NCI-H345 (cell line): ENCODE results near the gene PARD3B.

Experiments used
- DNase-seq: peaks from one replicate; lab custom pipeline; 2025; lab: John Stamatoyannopoulos, UW

Gene PARD3B

GRCh38 chr2:204897561-204897960 lies 352.3 kb downstream of the PARD3B start:
- DNase-seq = no peak

- no peak for DNase-seq
These were observed 353.8 kb downstream of the PARD3B start for GRCh38 chr2:204898928-204899640.

GRCh38 chr2:204899983-204900382 lies 354.7 kb downstream of the PARD3B start:
- no peak for DNase-seq

- no peak for DNase-seq
These were observed 355.2 kb downstream of the PARD3B start for GRCh38 chr2:204900487-204900886.

GRCh38 chr2:204900910-204901309 lies 355.6 kb downstream of the PARD3B start:
- no peak for DNase-seq

- DNase-seq = no peak
These were observed 356.3 kb downstream of the PARD3B start for GRCh38 chr2:204901591-204901990.

- DNase-seq = no peak
These were observed 364.5 kb downstream of the PARD3B start for GRCh38 chr2:204909791-204910190.

- DNase-seq = no peak
These were observed 368.0 kb downstream of the PARD3B start for GRCh38 chr2:204913312-204913711.

GRCh38 chr2:204913854-204914464 lies 368.7 kb downstream of the PARD3B start:
- no peak for DNase-seq

- no peak for DNase-seq
These were observed 369.4 kb downstream of the PARD3B start for GRCh38 chr2:204914708-204915107.

- no peak for DNase-seq
These were observed 371.9 kb downstream of the PARD3B start for GRCh38 chr2:204917089-204917701.

- DNase-seq = no peak
These were observed 375.5 kb downstream of the PARD3B start for GRCh38 chr2:204920776-204921175.

- no peak for DNase-seq
These were observed 378.7 kb downstream of the PARD3B start for GRCh38 chr2:204923957-204924356.

GRCh38 chr2:204931562-204931961 lies 386.3 kb downstream of the PARD3B start:
- no peak for DNase-seq

- no peak for DNase-seq
These were observed 388.6 kb downstream of the PARD3B start for GRCh38 chr2:204933735-204934374.

GRCh38 chr2:204944927-204945326 lies 399.7 kb downstream of the PARD3B start:
- DNase-seq = no peak

- DNase-seq = no peak
These were observed 400.1 kb downstream of the PARD3B start for GRCh38 chr2:204945376-204945775.

GRCh38 chr2:204946892-204947291 lies 401.6 kb downstream of the PARD3B start:
- DNase-seq = no peak

- no peak for DNase-seq
These were observed 402.1 kb downstream of the PARD3B start for GRCh38 chr2:204947405-204947804.

GRCh38 chr2:204948024-204948763 lies 402.9 kb downstream of the PARD3B start:
- no peak for DNase-seq

- no peak for DNase-seq
These were observed 403.5 kb downstream of the PARD3B start for GRCh38 chr2:204948822-204949221.

- no peak for DNase-seq
These were observed 405.5 kb downstream of the PARD3B start for GRCh38 chr2:204950695-204951346.
